Activated CD8-positive, alpha-beta T cell treated with anti-CD3 and anti-CD28 coated beads, Interleukin-2, amount 10 ng/mL, durations not matched to agents 7 days and 5 days (primary cell): ENCODE data around the gene GSC. TPM values are rescaled to one million over a fixed set of nuclear protein-coding genes. Genes with fewer than 3 reads are reported as not detected.
"Not testable (repeated sequence)": the region's sequence is repeated elsewhere in the genome, so short reads cannot be mapped to it uniquely, and the experiment has no call there.

Experiments
- ATAC-seq: fragments of 150-1000 bp; cut with Tn5 transposase; one replicate; pipeline ENCODE4 v1.10.0; 2021; ENCODE audit warnings: moderate library complexity
- CTCF ChIA-PET: fragments of 350-600 bp; sonication (Branson Sonifier 250); formaldehyde crosslinking; loops from one replicate; lab custom pipeline; 2021; ENCODE audit warnings: antibody characterized with exemption; lab: Charles Lee
- POLR2A ChIA-PET: fragments of 350-600 bp; sonication (Branson Sonifier 250); formaldehyde crosslinking; loops from one replicate; lab custom pipeline; 2021; ENCODE audit warnings: antibody characterized with exemption; lab: Charles Lee
- DNase-seq: peaks from one replicate; pipeline ENCODE4 v3.0.0-alpha.2; 2020
- H3K27ac Mint-ChIP-seq: one replicate; pipeline ENCODE4 v1.8.0; 2021; ENCODE audit warnings: mild to moderate bottlenecking, mixed read lengths
- H3K27me3 Mint-ChIP-seq: one replicate; pipeline ENCODE4 v1.8.0; 2021; ENCODE audit warnings: low read depth, mixed read lengths
- H3K36me3 Mint-ChIP-seq: one replicate; pipeline ENCODE4 v1.8.0; 2021; ENCODE audit warnings: low read depth, mixed read lengths
- H3K4me1 Mint-ChIP-seq: one replicate; pipeline ENCODE4 v1.8.0; 2021; ENCODE audit warnings: low read depth, mixed read lengths
- H3K4me3 Mint-ChIP-seq: one replicate; pipeline ENCODE4 v1.8.0; 2021; ENCODE audit warnings: mild to moderate bottlenecking, mixed read lengths
- H3K9me3 Mint-ChIP-seq: one replicate; pipeline ENCODE4 v1.8.0; 2022; ENCODE audit warnings: mixed read lengths; ENCODE audit not compliant: insufficient read depth
- total RNA-seq, 2 experiments: library from RNA; stranded (reverse); gene quantifications; one replicate each; pipeline ENCODE4 v1.2.3, GENCODE V29; 2021

The GSC gene
- total RNA-seq, 2 experiments from 2014 or later: not detected

- ATAC-seq (no peak), DNase-seq (no peak)
- no peak overlapping the region for H3K4me3 Mint-ChIP-seq
- no peaks in the 10 kb centered on the region for H3K9me3 Mint-ChIP-seq
- ChIA-PET POLR2A (no interaction called here), CTCF (no interaction called here)
- H3K4me1 Mint-ChIP-seq: no peaks in the 10 kb centered on the region
- H3K27ac Mint-ChIP-seq: no peak overlapping the region
- H3K36me3 Mint-ChIP-seq: no peaks in the 10 kb centered on the region
- peaks cover 2% of the 10 kb centered on the region for H3K27me3 Mint-ChIP-seq
These were observed 17.1 kb downstream of the GSC start for GRCh38 chr14:94752591-94753436.

- no peaks in the 10 kb centered on the region for H3K9me3 Mint-ChIP-seq
- ATAC-seq (no peak), DNase-seq (no peak)
- no peak overlapping the region for H3K27ac Mint-ChIP-seq
- no peak overlapping the region for H3K4me3 Mint-ChIP-seq
- no peaks in the 10 kb centered on the region for H3K27me3 Mint-ChIP-seq
- ChIA-PET CTCF (no interaction called here), POLR2A (no interaction called here)
- H3K4me1 Mint-ChIP-seq: no peaks in the 10 kb centered on the region
- no peaks in the 10 kb centered on the region for H3K36me3 Mint-ChIP-seq
These were observed 18.0 kb downstream of the GSC start for GRCh38 chr14:94751956-94752355.

GRCh38 chr14:94751321-94751720 lies 18.6 kb downstream of the GSC start:
- no peak overlapping the region for H3K27ac Mint-ChIP-seq
- H3K4me3 Mint-ChIP-seq: no peak overlapping the region
- no peaks in the 10 kb centered on the region for H3K9me3 Mint-ChIP-seq

GRCh38 chr14:94750371-94750770 lies 19.5 kb downstream of the GSC start:
- Mint-ChIP-seq H3K27me3 (no peaks in the 10 kb centered on the region), H3K4me1 (no peaks in the 10 kb centered on the region), H3K27ac (no peak overlapping the region), H3K9me3 (no peaks in the 10 kb centered on the region), H3K4me3 (no peak overlapping the region), H3K36me3 (no peaks in the 10 kb centered on the region)
- ChIA-PET POLR2A (no interaction called here), CTCF (no interaction called here)
- DNase-seq: no peak
- no peak for ATAC-seq

More at GRCh38 chr14:94751321-94751720, 18.6 kb downstream of the GSC start:
- POLR2A ChIA-PET: no interaction called here
- no peak for ATAC-seq
- no peaks in the 10 kb centered on the region for H3K27me3 Mint-ChIP-seq
- CTCF ChIA-PET: interaction anchor here (0.6 kb wide), 1 partner anchor 64 kb away, joined by 3 read pairs; no protein-coding TSS in a partner anchor
- no peak for DNase-seq
- no peaks in the 10 kb centered on the region for H3K36me3 Mint-ChIP-seq
- H3K4me1 Mint-ChIP-seq: no peaks in the 10 kb centered on the region

- POLR2A ChIA-PET: no interaction called here
- CTCF ChIA-PET: interaction anchor here (0.6 to 0.9 kb wide), 3 partner anchors 12 to 59 kb away, joined by 3 to 4 read pairs (median 3); no protein-coding TSS in a partner anchor
- no peak overlapping the region for H3K27ac Mint-ChIP-seq
- no peaks in the 10 kb centered on the region for H3K4me1 Mint-ChIP-seq
- no peak for ATAC-seq
- no peaks in the 10 kb centered on the region for H3K36me3 Mint-ChIP-seq
- H3K4me3 Mint-ChIP-seq: no peak overlapping the region
- H3K9me3 Mint-ChIP-seq: no peaks in the 10 kb centered on the region
- peak; percentile 42 for DNase-seq
- H3K27me3 Mint-ChIP-seq: no peaks in the 10 kb centered on the region
These were observed 21.1 kb downstream of the GSC start for GRCh38 chr14:94748667-94749347.

- CTCF ChIA-PET: interaction anchor here (0.9 kb wide), 1 partner anchor 13 kb away, joined by 3 read pairs; no protein-coding TSS in a partner anchor
- POLR2A ChIA-PET: no interaction called here
- no peaks in the 10 kb centered on the region for H3K36me3 Mint-ChIP-seq
These were observed 22.2 kb downstream of the GSC start for GRCh38 chr14:94747739-94748138.

GRCh38 chr14:94747153-94747552 lies 22.8 kb downstream of the GSC start:
- ATAC-seq, DNase-seq, H3K4me1 Mint-ChIP-seq, CTCF ChIA-PET, H3K36me3 Mint-ChIP-seq, H3K4me3 Mint-ChIP-seq, H3K9me3 Mint-ChIP-seq, POLR2A ChIA-PET, H3K27ac Mint-ChIP-seq, H3K27me3 Mint-ChIP-seq: not testable (repeated sequence)

More at GRCh38 chr14:94747739-94748138, 22.2 kb downstream of the GSC start:
- Mint-ChIP-seq H3K4me3 (no peak overlapping the region), H3K27ac (no peak overlapping the region), H3K27me3 (no peaks in the 10 kb centered on the region), H3K9me3 (no peaks in the 10 kb centered on the region), H3K4me1 (no peaks in the 10 kb centered on the region)
- ATAC-seq: no peak
- DNase-seq: no peak

GRCh38 chr14:94746131-94746530 lies 23.8 kb downstream of the GSC start:
- Mint-ChIP-seq H3K4me3 (no peak overlapping the region), H3K27ac (no peak overlapping the region), H3K36me3 (no peaks in the 10 kb centered on the region), H3K27me3 (peaks cover 2% of the 10 kb centered on the region), H3K4me1 (no peaks in the 10 kb centered on the region), H3K9me3 (no peaks in the 10 kb centered on the region)
- no peak for ATAC-seq
- ChIA-PET CTCF (no interaction called here), POLR2A (no interaction called here)
- DNase-seq: no peak

- no peak overlapping the region for H3K27ac Mint-ChIP-seq
- no peak overlapping the region for H3K4me3 Mint-ChIP-seq
- POLR2A ChIA-PET: no interaction called here
- H3K4me1 Mint-ChIP-seq: no peaks in the 10 kb centered on the region
- ATAC-seq: no peak
- DNase-seq: no peak
- H3K27me3 Mint-ChIP-seq: peaks cover 2% of the 10 kb centered on the region
- CTCF ChIA-PET: no interaction called here
- H3K36me3 Mint-ChIP-seq: no peaks in the 10 kb centered on the region
- no peaks in the 10 kb centered on the region for H3K9me3 Mint-ChIP-seq
These were observed 31.2 kb downstream of the GSC start for GRCh38 chr14:94738751-94739150.

- Mint-ChIP-seq H3K4me1 (no peaks in the 10 kb centered on the region), H3K9me3 (no peaks in the 10 kb centered on the region), H3K27me3 (peaks cover 2% of the 10 kb centered on the region), H3K4me3 (no peak overlapping the region), H3K27ac (no peak overlapping the region), H3K36me3 (no peaks in the 10 kb centered on the region)
- no peak for DNase-seq
- ChIA-PET CTCF (no interaction called here), POLR2A (no interaction called here)
- ATAC-seq: no peak
These were observed 31.8 kb downstream of the GSC start for GRCh38 chr14:94738097-94738496.

GRCh38 chr14:94728950-94729349 lies 41.0 kb downstream of the GSC start:
- no peak overlapping the region for H3K4me3 Mint-ChIP-seq
- DNase-seq (no peak), ATAC-seq (no peak)
- no peaks in the 10 kb centered on the region for H3K27me3 Mint-ChIP-seq
- H3K27ac Mint-ChIP-seq: no peak overlapping the region
- H3K36me3 Mint-ChIP-seq: no peaks in the 10 kb centered on the region
- no peaks in the 10 kb centered on the region for H3K4me1 Mint-ChIP-seq
- ChIA-PET POLR2A (no interaction called here), CTCF (no interaction called here)
- H3K9me3 Mint-ChIP-seq: no peaks in the 10 kb centered on the region

- H3K4me3 Mint-ChIP-seq, H3K27me3 Mint-ChIP-seq, CTCF ChIA-PET, H3K36me3 Mint-ChIP-seq, H3K9me3 Mint-ChIP-seq, POLR2A ChIA-PET, ATAC-seq, H3K27ac Mint-ChIP-seq, H3K4me1 Mint-ChIP-seq, DNase-seq: not testable (repeated sequence)
These were observed 41.5 kb downstream of the GSC start for GRCh38 chr14:94728440-94728839.
